SKM-1 treated with dmso at 0.1 percent for 144 hours (cell line): Measurements from ENCODE around the gene TRRAP.

ENCODE experiments used
- DNase-seq: peaks from one replicate; lab custom pipeline; 2025; ENCODE audit not compliant: unreplicated experiment; lab: John Stamatoyannopoulos, UW

TRRAP gene

DNA sequence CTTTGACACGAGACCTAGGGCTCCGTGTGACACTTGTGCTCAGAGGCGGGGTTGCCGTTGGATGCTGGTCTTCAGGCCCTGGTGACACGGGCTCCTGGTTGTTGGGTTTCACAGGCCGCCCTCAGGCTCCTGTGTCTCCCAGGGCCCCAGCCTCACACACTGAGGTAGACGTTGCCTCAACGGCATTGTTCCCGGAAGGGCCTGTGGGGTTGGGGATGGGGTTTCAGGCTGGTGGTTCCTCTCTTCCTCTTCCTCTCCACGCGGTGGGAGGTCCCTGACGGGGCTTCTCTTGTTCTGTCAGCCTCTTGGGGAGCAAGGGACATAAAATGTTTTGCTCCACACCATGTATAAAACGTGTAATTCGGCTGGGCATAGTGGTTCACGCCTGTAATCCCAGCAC, 125.1 kb downstream of the TRRAP start:
- DNase-seq: no peak

DNA sequence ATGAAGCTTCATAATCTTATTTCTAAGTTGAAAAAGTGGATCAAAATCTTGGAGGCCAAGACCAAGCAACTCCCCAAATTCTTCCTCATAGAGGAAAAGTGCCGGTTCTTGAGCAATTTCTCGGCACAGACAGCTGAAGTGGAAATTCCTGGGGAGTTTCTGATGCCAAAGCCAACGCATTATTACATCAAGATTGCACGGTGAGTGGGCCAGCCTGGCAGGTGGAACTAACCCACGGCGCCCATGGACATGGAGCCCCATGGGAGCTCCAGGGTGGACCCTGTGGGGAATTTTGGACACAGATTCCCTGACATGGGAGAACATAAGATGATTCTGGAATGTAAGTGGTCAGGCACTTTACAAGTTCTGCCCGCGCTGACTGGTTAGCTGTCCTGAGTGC, 125.9 kb downstream of the TRRAP start:
- no peak for DNase-seq

DNA sequence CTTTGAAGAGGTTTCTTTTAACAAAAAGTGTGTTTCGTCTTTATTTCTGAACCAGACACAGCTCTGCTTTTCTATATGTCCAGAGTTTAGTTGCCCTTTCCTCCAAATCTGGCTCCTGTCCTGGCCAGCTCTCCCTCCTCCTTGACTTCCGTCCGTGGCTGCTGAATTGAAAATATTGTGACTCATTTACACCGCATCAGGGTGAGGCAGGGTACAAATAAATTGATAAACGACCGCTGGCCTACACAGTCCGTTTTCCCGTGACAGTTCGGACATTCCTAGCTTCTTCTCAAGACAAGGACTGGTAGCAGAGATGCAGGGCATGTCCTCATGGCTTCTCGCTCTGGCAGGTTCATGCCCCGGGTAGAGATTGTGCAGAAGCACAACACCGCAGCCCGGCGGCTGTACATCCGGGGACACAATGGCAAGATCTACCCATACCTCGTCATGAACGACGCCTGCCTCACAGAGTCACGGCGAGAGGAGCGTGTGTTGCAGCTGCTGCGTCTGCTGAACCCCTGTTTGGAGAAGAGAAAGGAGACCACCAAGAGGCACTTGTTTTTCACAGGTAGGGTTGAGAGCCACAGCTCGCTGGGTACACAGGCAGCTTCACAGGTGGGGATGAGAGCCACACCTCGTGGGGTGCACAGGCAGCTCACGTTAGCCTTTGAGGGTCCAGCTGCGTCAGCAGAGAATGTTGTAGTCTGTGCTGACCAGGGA, 126.6 kb downstream of the TRRAP start:
- no peak for DNase-seq

DNA sequence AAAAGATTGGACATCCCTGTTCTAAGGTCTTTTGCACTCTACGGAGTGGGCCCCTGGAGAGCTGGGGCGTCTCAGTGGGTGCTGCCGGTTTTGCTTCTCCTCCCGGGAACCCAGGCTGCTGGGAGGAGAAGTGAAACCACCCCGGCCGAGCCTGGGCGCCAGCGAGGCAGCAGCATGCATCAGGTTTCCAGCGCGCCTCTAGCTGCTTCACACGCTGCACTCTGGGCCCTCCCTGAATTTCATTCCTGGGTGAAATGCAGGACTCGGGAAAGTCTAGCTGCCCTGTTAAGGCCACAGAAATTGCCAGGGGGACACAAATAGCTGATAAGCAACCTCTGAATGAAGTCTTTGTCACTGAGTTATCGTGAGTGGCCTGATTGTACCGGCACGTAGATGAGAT, 127.4 kb downstream of the TRRAP start:
- DNase-seq: no peak

DNA sequence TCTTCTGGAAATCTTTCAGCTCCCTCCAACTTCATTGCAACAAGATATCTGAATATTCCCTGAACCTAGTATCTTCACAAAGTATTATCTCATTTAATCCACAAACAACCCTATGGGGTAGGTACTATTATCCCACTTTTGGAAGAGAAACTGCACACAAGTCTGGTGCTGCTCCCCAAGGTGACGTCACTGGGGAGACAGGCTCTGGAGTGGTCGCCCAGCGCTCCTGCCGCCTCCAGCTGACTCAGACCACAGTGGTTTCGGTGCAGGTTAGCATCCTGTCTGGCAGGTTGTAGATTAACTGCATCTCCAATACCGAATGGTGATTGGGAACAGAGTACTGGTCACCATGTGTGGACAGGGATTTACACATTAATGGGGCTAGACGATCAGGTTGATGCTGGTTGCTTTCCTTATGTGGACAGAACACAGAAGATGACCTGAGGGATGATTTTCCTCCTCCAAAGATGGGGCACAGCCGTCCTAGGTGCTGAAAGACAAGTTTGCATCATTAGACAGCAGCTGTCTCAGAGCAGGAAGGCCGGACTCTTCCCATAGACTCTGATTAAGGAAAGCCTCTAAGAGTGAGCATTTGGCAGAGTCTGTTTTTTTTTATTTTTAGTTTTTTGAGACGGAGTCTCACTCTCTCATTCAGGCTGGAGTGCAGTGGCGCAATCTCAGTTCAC, 128.6 kb downstream of the TRRAP start:
- no peak for DNase-seq

DNA sequence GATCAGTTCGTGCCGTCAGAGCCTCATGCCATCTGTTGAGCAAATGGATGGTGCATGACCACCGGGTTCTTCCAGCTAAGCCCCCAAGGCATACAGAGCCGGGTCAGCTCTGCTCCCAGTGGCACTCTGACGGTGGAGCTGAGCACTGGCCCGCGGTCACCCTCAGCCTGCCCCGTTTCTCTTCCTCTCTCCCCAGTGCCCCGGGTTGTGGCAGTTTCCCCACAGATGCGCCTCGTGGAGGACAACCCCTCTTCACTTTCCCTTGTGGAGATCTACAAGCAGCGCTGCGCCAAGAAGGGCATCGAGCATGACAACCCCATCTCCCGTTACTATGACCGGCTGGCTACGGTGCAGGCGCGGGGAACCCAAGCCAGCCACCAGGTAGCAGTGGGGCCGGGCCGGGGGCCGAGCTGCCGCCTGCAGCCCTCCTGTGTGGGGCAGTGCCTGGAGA, 129.9 kb downstream of the TRRAP start:
- DNase-seq: no peak

DNA sequence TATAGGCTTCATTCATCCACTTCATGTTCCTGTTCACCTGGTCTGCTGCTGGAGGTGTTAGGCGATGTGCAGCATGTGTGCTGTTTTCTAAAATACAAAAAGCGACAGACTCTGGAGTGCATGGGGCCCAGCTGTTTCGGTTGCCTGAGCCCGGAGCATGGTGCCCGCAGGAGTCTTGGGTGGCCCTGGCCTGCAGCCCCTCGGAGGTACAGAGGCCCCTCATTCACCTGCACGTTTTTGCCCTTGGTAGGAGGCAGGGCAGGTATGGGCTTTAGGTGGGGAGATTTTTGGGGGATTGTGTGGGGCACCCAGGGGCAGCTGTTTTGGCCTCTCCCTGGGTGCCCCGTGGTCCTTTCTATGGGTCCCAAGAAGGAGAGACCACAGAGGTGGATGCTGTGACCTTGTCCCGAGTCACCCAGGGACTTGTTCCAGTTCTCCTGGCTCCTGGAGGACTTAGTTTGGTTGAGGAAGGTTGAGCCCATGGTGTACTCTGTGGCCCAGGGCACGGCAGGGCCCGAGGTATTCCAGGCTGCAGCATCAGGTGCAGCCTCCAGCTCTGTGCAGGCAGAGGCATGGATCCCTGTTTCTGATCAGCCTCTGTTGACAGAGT, 130.7 kb downstream of the TRRAP start:
- DNase-seq: no peak

DNA sequence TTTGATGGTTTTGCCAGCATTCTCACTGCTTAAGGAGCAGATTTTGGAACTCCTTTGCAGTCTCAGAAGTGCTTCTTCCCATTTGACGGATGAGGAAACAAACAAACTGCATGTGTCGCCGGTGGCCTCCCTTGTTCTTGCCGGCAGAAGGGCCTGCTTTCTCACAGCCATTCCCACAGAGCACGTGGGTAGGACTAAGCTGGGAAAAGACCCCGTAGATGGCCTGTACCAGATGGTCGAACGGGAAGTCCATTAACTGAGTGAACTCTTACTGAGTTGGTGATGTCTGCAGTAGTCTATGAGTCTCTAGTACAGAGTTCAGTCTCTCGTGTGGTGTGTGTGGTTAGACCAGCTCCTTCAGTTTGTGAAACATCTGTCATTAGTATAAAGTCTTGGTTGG, 131.9 kb downstream of the TRRAP start:
- DNase-seq: no peak

DNA sequence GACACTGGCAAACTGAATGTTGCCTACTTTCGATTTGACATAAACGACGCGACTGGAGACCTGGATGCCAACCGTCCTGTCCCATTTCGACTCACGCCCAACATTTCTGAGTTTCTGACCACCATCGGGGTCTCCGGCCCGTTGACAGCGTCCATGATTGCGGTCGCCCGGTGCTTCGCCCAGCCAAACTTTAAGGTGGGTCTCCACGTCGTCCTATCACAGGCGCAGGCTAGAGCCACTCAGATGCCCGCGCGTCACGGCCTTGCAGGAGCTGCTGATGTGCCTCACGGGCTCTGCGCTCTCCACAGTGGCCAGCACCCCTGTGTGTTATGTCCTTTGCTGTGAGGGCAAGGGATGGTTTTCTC, 133.0 kb downstream of the TRRAP start:
- no peak for DNase-seq

DNA sequence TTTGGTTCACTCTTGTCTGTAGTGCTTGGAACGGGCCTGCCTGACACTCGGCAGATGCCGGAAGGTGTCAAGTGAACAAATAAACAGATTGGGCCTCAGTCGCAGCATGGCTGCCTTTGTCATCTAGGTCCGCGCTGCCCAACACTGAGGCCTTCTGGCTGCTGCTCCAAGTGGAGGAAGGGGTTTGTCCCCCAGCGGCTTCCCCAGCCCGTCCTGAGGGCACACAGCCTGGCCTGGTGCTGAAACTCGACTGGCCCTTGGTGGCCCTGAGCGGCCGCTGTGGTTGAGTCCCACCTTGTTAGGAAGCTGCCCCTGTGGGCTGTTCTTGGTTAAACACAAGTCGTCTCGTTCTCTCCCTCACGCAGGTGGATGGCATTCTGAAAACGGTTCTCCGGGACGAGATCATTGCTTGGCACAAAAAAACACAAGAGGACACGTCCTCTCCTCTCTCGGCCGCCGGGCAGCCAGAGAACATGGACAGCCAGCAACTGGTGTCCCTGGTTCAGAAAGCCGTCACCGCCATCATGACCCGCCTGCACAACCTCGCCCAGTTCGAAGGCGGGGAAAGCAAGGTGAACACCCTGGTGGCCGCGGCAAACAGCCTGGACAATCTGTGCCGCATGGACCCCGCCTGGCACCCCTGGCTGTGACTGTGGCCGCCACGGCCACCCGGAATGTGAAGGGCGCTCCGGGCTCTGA, 133.5 kb downstream of the TRRAP start:
- DNase-seq: no peak

DNA sequence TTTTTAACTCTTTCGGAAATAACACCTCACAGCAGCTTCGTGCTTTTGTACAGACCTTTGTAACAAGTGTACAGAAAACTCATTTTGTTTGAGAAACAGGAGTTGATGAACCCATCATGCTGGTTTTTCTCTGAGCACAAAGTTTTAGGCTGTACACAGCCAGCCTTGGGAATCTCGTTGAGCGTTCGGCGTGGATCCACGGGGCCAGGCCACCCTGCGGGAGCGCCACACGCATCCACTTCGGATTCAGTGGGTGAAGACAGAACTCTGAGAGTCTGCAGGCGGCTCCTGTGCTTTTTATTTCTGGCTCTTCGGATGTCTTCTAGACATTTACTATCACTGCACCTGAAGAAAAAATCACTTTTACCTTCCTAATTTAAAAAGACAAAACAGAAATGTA, 134.4 kb downstream of the TRRAP start:
- no peak for DNase-seq

DNA sequence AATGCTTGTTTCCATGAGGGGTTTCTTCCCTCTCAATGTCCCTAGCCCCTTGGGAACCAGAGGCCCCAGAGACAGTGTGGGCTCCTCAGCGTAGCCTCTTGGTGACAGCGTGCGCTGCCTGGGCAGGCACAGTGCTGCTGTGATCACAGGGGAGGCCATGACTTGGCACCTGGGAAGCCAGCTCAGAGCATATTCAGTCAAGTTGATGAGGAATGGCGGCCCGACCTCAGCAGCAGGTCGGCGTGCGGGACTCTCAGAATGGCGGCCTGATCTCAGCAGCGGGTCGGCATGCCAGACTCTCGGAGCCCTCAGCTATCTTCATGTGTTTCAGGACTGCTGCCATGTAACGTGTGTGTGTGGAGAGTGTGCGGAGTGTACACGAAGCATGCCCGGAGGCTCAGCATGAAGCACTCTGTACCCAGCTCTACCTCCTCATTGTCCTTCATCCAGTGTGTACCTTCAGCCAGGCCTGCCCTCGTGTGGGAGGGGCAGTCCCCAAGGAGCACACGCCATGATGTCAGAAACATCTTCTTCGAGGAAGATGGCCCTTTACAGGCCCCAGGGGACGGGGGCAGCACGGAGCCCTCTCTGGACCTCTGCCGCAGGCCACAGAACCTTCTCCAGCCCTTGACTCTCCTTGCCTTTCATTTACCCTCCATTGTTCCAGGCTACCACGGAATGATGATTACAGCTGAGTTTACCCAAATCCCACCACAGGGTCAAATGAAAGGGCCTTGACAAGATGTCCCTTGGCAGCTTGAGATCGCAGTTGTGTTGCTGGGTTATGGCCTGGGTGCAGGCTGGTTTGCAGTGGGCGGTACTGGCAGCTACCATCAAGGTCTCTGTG, 135.2 kb downstream of the TRRAP start:
- DNase-seq: no peak

DNA sequence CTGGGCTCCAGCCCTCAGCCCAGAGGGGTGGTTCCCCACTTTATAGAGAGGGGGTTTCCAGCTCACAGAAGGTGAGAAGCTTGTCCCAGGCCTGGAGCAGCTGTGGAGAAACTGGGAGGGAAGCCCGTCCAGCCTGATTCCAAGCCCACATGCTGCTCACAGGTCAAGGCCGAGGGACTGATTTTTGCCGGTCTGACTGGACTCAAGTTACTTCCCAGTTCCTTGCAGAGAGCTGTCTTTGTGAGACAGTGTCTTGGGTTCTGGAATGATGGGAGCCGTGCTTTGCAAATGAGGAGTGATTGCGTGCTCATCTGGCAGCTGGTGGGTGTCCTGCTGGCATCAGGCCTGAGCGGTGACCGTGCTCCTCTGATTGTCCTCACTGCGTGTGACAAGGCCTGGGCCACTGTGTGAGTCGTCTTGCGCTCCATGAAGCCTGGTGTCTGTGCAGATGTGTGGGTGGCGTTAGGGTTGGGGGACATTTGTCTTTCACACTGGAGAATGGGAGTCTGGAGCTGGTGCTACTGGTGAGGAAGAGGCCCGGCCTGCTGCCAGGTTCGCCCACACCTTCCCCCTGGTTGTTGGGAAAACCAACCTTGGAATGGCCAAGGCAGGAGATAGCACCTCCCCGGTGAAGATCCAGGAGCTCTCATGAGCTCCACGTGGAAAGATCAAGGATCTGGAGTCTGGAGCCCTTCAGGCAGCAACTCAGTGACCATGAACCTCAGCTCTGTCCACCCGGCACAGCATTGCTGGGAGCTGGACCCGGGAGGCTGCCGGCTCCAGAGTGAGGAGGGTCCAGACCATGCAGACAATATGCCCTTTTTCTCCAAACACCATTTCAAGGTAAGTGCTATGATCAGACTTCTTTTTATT, 136.0 kb downstream of the TRRAP start:
- DNase-seq: no peak

DNA sequence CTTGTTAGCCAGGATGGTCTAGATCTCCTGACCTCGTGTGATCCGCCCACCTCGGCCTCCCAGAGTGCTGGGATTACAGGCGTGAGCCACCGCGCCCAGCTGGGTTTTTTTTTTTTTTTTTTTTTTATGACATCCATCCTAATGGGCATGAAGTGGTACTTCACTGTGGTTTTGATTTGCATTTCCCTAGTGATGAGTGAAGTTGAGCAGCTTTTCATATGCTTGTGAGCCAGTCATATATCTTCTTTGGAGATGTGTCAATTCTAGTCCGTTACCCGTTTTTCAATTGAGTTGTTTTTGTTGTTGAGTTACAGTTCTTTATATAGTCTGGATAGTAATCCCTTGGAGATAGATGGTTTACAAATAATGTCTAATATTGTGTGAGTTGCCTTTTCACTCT, 137.9 kb downstream of the TRRAP start:
- no peak for DNase-seq

DNA sequence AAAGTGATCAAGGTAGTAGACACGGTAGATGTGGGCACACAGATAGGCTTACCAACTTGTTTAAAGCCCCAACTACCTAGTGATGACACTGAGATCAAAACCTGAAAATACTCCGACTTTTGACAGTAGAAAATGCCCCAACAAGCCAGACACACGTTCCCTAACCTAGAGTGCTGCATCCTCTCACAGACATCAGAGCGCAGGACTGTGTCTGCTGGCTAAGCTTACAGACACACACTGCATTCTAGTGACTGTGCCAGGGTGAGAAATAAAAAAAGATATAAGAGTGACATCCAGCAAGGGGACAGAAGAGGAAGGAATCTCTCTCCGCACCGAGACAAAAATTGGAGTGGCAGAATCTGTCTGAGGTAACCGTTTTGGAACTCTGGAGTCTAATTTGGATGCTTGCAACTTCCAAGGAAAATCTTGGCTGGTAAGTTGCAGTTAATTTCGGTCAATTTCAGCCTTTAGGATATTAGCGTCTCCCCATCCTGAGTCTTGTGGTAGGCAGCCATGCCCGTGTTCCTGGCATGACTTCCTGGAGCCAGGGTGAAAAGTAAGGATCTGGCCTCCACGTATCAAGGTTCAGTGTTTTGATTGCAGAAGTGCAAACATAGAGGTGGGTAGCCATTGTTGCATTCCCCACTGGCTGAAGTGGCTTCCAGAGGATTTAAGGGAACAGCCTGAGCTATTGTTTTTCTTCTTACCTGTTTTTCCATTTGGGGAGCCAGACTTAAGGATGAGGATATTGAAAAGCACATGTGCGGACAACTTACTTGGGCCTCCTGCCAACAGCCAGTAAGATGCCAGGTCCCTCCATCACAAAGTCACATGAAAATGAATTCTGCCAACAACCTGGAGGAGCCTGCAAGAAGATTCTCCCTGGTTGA, 141.4 kb downstream of the TRRAP start:
- DNase-seq: no peak

DNA sequence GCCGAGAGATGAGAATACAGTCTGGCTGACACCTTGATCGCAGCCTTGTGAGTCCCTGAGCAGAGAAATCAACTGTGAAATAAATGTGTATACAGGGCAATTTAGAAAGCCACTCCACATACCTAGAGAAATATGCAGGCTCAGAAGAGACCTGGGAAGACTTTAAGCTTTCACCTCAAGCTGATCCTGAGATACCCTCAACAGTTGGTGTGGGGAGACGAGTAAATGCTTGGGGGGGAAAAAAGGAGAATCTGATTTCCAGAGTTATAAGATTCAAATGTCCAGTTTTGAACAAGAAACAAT, 142.0 kb downstream of the TRRAP start:
- no peak for DNase-seq

DNA sequence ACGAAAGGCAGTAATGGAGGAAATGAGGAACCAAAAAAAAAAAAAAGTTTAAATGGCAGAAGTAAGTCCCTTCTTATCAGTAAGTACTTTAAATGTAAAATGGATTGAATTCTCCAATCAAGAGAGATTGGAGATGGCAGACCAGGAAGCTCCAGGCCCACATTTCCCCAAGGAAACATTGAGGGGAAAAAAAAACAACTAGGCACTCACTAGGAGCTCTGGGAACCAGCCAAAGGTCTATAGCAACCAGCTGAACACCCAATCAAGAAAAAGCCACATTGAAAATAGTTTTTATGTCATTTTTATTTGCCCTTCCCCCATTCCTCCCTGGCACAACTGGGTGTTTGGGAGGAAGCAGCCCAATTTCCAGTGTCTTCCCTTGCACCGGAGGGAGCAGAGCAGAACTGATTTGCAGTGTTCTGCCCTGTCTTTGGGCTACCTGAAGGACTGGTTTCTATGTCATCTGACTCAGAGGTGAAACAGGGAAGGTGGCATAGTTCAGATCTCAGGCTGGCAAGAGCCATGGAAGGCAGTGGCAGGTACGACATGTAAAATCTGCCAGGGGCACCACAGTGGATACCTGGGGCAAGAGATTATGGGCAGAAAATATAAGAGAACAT, 143.7 kb downstream of the TRRAP start:
- no peak for DNase-seq

DNA sequence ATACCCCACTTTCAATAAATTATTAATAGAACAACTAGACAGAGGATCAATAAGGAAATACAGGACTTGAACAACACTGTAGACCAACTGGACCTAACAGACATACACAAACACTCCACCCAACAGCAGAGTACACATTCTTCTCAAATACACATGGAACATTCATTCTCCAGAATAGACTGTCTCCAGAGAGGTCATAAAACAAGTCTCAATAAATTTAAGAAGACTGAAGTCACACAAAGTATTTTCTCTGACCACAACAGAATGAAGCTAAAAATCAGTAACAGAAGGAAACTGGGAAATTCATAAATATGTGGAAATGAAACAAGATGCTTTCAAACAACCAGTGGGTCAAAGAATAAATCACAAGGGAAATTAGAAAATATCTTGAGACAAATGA, 145.7 kb downstream of the TRRAP start:
- DNase-seq: no peak

DNA sequence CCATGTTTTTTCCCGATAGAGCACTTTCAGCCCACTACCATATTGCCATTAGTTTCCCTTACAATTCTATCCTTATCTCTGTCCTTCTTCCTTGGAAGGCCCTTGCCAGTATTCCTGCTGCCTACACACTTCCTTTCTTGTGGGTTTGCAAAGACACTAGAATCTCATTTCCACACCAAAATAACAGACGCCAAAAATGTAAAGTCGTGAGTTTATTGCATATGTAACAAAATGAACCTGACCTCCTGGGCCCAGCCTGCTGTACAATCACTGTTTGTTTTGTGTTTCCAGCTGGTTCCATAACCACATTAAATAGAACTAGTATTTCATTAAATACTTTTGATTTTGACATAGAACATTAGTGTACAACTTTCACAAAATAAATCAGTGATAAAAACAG, 148.9 kb downstream of the TRRAP start:
- no peak for DNase-seq
